Upper lobe of left lung (tissue), 4 donors: ENCODE measurements around the gene TENM4.

Experiments used
- POLR2A ChIP-seq, 4 donors: fragments of 450-650 bp; IDR thresholded peaks; one replicate each; pipeline ENCODE4 v1.5.1; 2016 to 2017; ENCODE audit warnings: antibody characterized with exemption in 4 of 4, mild to moderate bottlenecking in 2 of 4
- POLR2AphosphoS5 ChIP-seq, 2 donors: sonication (generic); formaldehyde crosslinking; IDR thresholded peaks; one replicate each; pipeline ENCODE4 v1.5.1; 2017; ENCODE audit warnings: antibody characterized with exemption in 2 of 2
- TF ChIP-seq, protein P1 (sequence below), 6 experiments: fragments of 450-650 bp in 4 of 6; fragments of 200-600 bp in 2 of 6; sonication (generic) in 2 of 6; IDR thresholded peaks; one replicate each; pipeline ENCODE4 v1.5.1; 2016 to 2019; ENCODE audit warnings: antibody characterized with exemption in 6 of 6

GRCh38 chr11:79098146-79098545 lies 342.7 kb downstream of the TENM4 start:
- TF ChIP-seq, protein P1, sequence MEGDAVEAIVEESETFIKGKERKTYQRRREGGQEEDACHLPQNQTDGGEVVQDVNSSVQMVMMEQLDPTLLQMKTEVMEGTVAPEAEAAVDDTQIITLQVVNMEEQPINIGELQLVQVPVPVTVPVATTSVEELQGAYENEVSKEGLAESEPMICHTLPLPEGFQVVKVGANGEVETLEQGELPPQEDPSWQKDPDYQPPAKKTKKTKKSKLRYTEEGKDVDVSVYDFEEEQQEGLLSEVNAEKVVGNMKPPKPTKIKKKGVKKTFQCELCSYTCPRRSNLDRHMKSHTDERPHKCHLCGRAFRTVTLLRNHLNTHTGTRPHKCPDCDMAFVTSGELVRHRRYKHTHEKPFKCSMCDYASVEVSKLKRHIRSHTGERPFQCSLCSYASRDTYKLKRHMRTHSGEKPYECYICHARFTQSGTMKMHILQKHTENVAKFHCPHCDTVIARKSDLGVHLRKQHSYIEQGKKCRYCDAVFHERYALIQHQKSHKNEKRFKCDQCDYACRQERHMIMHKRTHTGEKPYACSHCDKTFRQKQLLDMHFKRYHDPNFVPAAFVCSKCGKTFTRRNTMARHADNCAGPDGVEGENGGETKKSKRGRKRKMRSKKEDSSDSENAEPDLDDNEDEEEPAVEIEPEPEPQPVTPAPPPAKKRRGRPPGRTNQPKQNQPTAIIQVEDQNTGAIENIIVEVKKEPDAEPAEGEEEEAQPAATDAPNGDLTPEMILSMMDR (IDR thresholded peaks at IDR 0.05): no peak
- TF ChIP-seq POLR2A (IDR thresholded peaks at IDR 0.05) (no peak), POLR2AphosphoS5 (IDR thresholded peaks at IDR 0.05) (no peak)
